H1 (cell line): ENCODE measurements around the gene EPHA6. TPM values are rescaled to one million over a fixed set of nuclear protein-coding genes. Genes with fewer than 3 reads are reported as not detected.

Experiments
- CTCF ChIA-PET: fragments of 300-600 bp; sonication (Branson Sonifier 250); formaldehyde crosslinking; loops from one replicate; lab custom pipeline; 2021; ENCODE audit not compliant: partially characterized antibody; lab: Charles Lee
- POLR2A ChIA-PET: fragments of 300-600 bp; sonication (Branson Sonifier 250); formaldehyde crosslinking; loops from one replicate; lab custom pipeline; 2021; ENCODE audit warnings: inconsistent platforms; ENCODE audit not compliant: partially characterized antibody; lab: Charles Lee
- DNase-seq, 2 experiments: peaks; one replicate each; pipeline versions ENCODE4 v3.0.0 to v3.0.0-alpha.2; 2010 to 2022; ENCODE audit warnings: low spot score in 2 of 2, low read depth in 1 of 2, mixed read lengths in 1 of 2
- FAIRE-seq: peaks from 2 replicates; lab custom pipeline; 2011; peaks lifted over from hg19 to GRCh38; lab: Jason Lieb, UNC
- H2AFZ ChIP-seq: 2 replicates; pipeline ENCODE4 v1.8.1; 2012; ENCODE audit warnings: low read length, inconsistent platforms
- H2AK5ac ChIP-seq: 2 replicates; pipeline ENCODE4 v1.6.1; 2013; ENCODE audit warnings: low read depth, low read length
- H2BK120ac ChIP-seq: replicated peaks from 2 replicates; pipeline ENCODE3; 2013; ENCODE audit warnings: low read depth, low read length, inconsistent platforms
- H2BK12ac ChIP-seq: 2 replicates; pipeline ENCODE4 v1.6.1; 2013; ENCODE audit warnings: low read depth, low read length
- H2BK15ac ChIP-seq: 2 replicates; pipeline ENCODE4 v1.6.1; 2013; ENCODE audit warnings: low read length
- H2BK20ac ChIP-seq: 2 replicates; pipeline ENCODE4 v1.6.1; 2013; ENCODE audit warnings: low read length
- H2BK5ac ChIP-seq: 2 replicates; pipeline ENCODE4 v1.6.1; 2013; ENCODE audit warnings: low read depth, low read length
- H3K14ac ChIP-seq: 2 replicates; pipeline ENCODE4 v1.6.1; 2013; ENCODE audit warnings: inconsistent platforms; ENCODE audit not compliant: insufficient read length
- H3K18ac ChIP-seq: 2 replicates; pipeline ENCODE4 v1.6.1; 2013; ENCODE audit warnings: low read length; ENCODE audit errors: extremely low read depth
- H3K23ac ChIP-seq: 2 replicates; pipeline ENCODE4 v1.6.1; 2013; ENCODE audit warnings: inconsistent platforms; ENCODE audit not compliant: insufficient read length
- H3K23me2 ChIP-seq: 2 replicates; pipeline ENCODE4 v1.6.1; 2013; ENCODE audit warnings: low read depth, low read length
- H3K27ac ChIP-seq: 2 replicates; pipeline ENCODE4 v1.6.1; 2011; ENCODE audit warnings: low read depth, low read length, inconsistent platforms
- H3K27me3 ChIP-seq, 4 experiments: replicated peaks in 1 of 4; 1 replicate in 1 of 4; 2 replicates in 3 of 4; pipeline versions ENCODE4 v1.6.1 to v1.8.1; 2011 to 2013; ENCODE audit warnings: low read length in 3 of 4, mild to moderate bottlenecking in 3 of 4, inconsistent platforms in 2 of 4, mixed read lengths in 2 of 4, moderate library complexity in 1 of 4; ENCODE audit not compliant: control insufficient read depth in 3 of 4, insufficient read depth in 3 of 4; ENCODE audit errors: extremely low read depth in 1 of 4
- H3K36me3 ChIP-seq, 4 experiments: 2 replicates each; pipeline versions ENCODE4 v1.6.1 to v1.8.1; 2011 to 2013; ENCODE audit warnings: mild to moderate bottlenecking in 4 of 4, low read length in 3 of 4, moderate library complexity in 2 of 4, control low read depth in 1 of 4, inconsistent platforms in 1 of 4; ENCODE audit not compliant: insufficient read depth in 4 of 4, control insufficient read depth in 2 of 4
- H3K4ac ChIP-seq: replicated peaks from 2 replicates; pipeline ENCODE3; 2013; ENCODE audit warnings: low read length, low read depth, mixed read lengths, inconsistent platforms; ENCODE audit not compliant: insufficient read length
- H3K4me1 ChIP-seq, 4 experiments: replicated peaks in 1 of 4; 1 replicate in 1 of 4; 2 replicates in 3 of 4; pipeline versions ENCODE4 v1.6.1 to v1.8.1; 2011 to 2013; ENCODE audit warnings: low read length in 3 of 4, inconsistent platforms in 2 of 4, mixed read lengths in 1 of 4; ENCODE audit not compliant: insufficient read depth in 4 of 4, control insufficient read depth in 3 of 4
- H3K4me2 ChIP-seq, 2 experiments: 2 replicates each; pipeline versions ENCODE4 v1.6.1 to v1.8.1; 2011 to 2013; ENCODE audit warnings: low read depth in 2 of 2, low read length in 2 of 2, control low read depth in 1 of 2, inconsistent platforms in 1 of 2, mild to moderate bottlenecking in 1 of 2; ENCODE audit not compliant: insufficient read depth in 1 of 2
- H3K4me3 ChIP-seq, 4 experiments: fragments of 200-600, 300-600 bp in 1 of 4; sonication (generic), shearing (Covaris generic), sonication (Bioruptor Twin) in 1 of 4; 2 replicates each; pipeline versions ENCODE4 v1.5.1 to v1.8.1; 2011 to 2016; ENCODE audit warnings: low read length in 4 of 4, low read depth in 3 of 4, control low read depth in 2 of 4, inconsistent platforms in 2 of 4, mild to moderate bottlenecking in 2 of 4, mixed read lengths in 1 of 4, moderate library complexity in 1 of 4; ENCODE audit not compliant: insufficient read depth in 2 of 4; ENCODE audit errors: extremely low read depth in 1 of 4
- H3K56ac ChIP-seq: replicated peaks from 2 replicates; pipeline ENCODE3; 2013; ENCODE audit warnings: low read depth, mild to moderate bottlenecking, mixed read lengths, low read length, inconsistent platforms; ENCODE audit not compliant: insufficient read length
- H3K79me1 ChIP-seq: 2 replicates; pipeline ENCODE4 v1.6.1; 2013; ENCODE audit warnings: low read depth, low read length, control low read depth
- H3K79me2 ChIP-seq, 2 experiments: 2 replicates each; pipeline versions ENCODE4 v1.6.1 to v1.8.1; 2012 to 2013; ENCODE audit warnings: low read length in 2 of 2, mild to moderate bottlenecking in 2 of 2, inconsistent platforms in 1 of 2; ENCODE audit not compliant: insufficient read depth in 2 of 2, control insufficient read depth in 1 of 2
- H3K9ac ChIP-seq, 4 experiments: replicated peaks in 1 of 4; 1 replicate in 1 of 4; 2 replicates in 3 of 4; pipeline versions ENCODE4 v1.6.1 to v1.8.1; 2011 to 2013; ENCODE audit warnings: low read depth in 3 of 4, low read length in 3 of 4, control low read depth in 2 of 4, mild to moderate bottlenecking in 2 of 4, moderate library complexity in 2 of 4, inconsistent platforms in 1 of 4; ENCODE audit errors: extremely low read depth in 1 of 4
- H3K9me3 ChIP-seq, 2 experiments: 2 replicates each; pipeline versions ENCODE4 v1.6.1 to v1.8.1; 2012 to 2013; ENCODE audit warnings: mild to moderate bottlenecking in 2 of 2, moderate library complexity in 2 of 2, control low read depth in 1 of 2, inconsistent platforms in 1 of 2, low read depth in 1 of 2, low read length in 1 of 2, mixed read lengths in 1 of 2; ENCODE audit not compliant: insufficient read depth in 2 of 2
- H4K20me1 ChIP-seq, 2 experiments: replicated peaks in 1 of 2; 2 replicates each; pipeline versions ENCODE3 to v1.8.1; 2011 to 2013; ENCODE audit warnings: inconsistent platforms in 2 of 2, low read length in 2 of 2, mild to moderate bottlenecking in 1 of 2; ENCODE audit not compliant: insufficient read depth in 2 of 2, control insufficient read depth in 1 of 2
- H4K5ac ChIP-seq: 2 replicates; pipeline ENCODE4 v1.6.1; 2013; ENCODE audit warnings: low read length, low read depth, mixed read lengths, inconsistent platforms; ENCODE audit not compliant: insufficient read length
- H4K8ac ChIP-seq: 2 replicates; pipeline ENCODE4 v1.8.0; 2013; ENCODE audit warnings: mild to moderate bottlenecking, moderate library complexity, low read length, inconsistent platforms; ENCODE audit not compliant: insufficient read depth; ENCODE audit errors: extremely low read depth
- H4K91ac ChIP-seq: replicated peaks from 2 replicates; pipeline ENCODE3; 2013; ENCODE audit warnings: low read length, mixed read lengths, inconsistent platforms; ENCODE audit not compliant: insufficient read length
- CHD1 ChIP-seq: IDR thresholded peaks from 2 replicates; pipeline ENCODE4 v1.6.1; 2012; ENCODE audit warnings: low read depth, low read length, improper control_type of control experiment
- SRF ChIP-seq: IDR thresholded peaks from 2 replicates; pipeline ENCODE4 v1.6.1; 2011; ENCODE audit warnings: mild to moderate bottlenecking, low read depth, low read length, moderate library complexity
- WGBS, 2 experiments: shearing (Covaris generic) in 1 of 2; methylation state at CpG; one replicate each; pipeline versions ENCODE4 v1.1.6 to v1.1.7; 2013 to 2015; ENCODE audit warnings: low lambda C conversion rate in 2 of 2, mixed read lengths in 2 of 2, inconsistent platforms in 1 of 2, low coverage in 1 of 2, missing lambda C conversion rate in 1 of 2; ENCODE audit not compliant: insufficient replicate concordance in 2 of 2, insufficient coverage in 1 of 2, insufficient read length in 1 of 2; ENCODE audit errors: extremely low coverage in 1 of 2, missing lambda C conversion rate in 1 of 2; 5-methylcytosine and 5-hydroxymethylcytosine counted together
- polyA plus RNA-seq, 7 experiments: library from polyadenylated mRNA; depleted of rRNA in 3 of 7; stranded (reverse) in 5 of 7; unstranded in 2 of 7; fragments of >200 nt in 5 of 7; fragments of 200-250 nt in 2 of 7; gene quantifications; 1 replicate in 5 of 7; 2 replicates in 1 of 7; 4 replicates in 1 of 7; pipeline versions ENCODE4 v1.2.1 to v1.2.3, GENCODE V29; 2011 to 2013; ENCODE audit warnings: missing spikeins in 2 of 7, mixed read lengths in 2 of 7
- total RNA-seq: library from RNA; stranded (reverse); fragmentation: NEBNext Ultra II Directional; extraction: Animal tissue kit (Norgen Biotek cat#: 25700); gene quantifications from 2 replicates; pipeline ENCODE4 v1.2.1, GENCODE V29; 2021
- TF ChIP-seq, protein P1 (sequence below): IDR thresholded peaks from 2 replicates; pipeline ENCODE4 v1.6.1; 2012; ENCODE audit warnings: low read length, inconsistent platforms

Gene EPHA6
- total and polyA plus RNA-seq, 2 of the 8 experiments (the other 6 are each of a cell fraction or from before 2014, with no cell fraction given) = 0.83 to 3.2 TPM

DNA sequence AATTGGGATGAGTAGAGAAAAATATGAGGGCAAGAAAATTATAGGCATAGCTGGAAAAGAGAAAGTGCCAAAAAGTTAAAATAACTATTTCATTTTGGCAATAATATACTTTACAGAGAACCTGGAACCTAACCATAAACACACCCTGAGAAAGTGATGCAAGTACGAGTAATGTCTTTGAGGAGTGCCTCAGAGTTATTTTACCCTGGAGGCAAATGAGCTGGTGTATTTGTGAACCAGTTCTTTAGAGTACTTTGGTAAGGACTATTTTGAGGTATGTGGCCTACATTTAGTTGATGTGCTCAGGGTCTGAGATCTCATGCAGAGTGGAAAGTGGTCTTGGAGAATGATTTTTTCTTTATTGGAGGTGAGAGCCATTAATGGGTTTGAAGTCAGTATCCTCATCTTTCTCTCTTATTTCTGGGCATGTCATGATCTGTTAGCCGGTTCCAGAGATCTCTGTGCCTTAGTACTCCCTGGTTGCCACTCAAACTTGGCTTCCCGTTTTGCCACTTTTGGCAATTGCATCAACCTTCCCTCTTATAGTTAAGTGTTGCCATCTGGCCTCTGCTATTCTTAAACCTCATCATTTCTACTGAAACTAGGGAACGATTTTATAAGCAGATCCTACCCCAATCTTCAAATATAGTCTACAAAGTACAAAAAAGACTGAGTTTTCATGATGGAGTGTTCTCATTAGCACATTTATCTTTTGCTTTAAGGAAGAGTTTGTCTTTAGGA lies 145.7 kb downstream of the EPHA6 start:
- no peaks in the 10 kb centered on the region for H4K20me1 ChIP-seq
- no peak overlapping the region for H4K8ac ChIP-seq
- no peaks in the 10 kb centered on the region for H3K4me1 ChIP-seq
- no peak overlapping the region for H2BK120ac ChIP-seq
- no peak overlapping the region for H2AK5ac ChIP-seq
- H3K9ac ChIP-seq = no peak overlapping the region
- no peak overlapping the region for H3K14ac ChIP-seq
- no peak overlapping the region for H2BK15ac ChIP-seq
- H3K4ac ChIP-seq = no peak overlapping the region
- H2BK20ac ChIP-seq = no peak overlapping the region
- no peak overlapping the region for H3K18ac ChIP-seq
- H4K91ac ChIP-seq = no peak overlapping the region
- no peak for DNase-seq
- no peak overlapping the region for H2BK12ac ChIP-seq
- POLR2A ChIA-PET = no interaction called here
- no peak overlapping the region for H3K23ac ChIP-seq
- no peak overlapping the region for H2AFZ ChIP-seq
- H3K79me1 ChIP-seq = no peaks in the 10 kb centered on the region
- no peak overlapping the region for H3K27ac ChIP-seq
- H3K4me3 ChIP-seq = no peak overlapping the region
- no peaks in the 10 kb centered on the region for H3K9me3 ChIP-seq
- H3K56ac ChIP-seq = no peak overlapping the region
- no peak overlapping the region for H4K5ac ChIP-seq
- CTCF ChIA-PET = no interaction called here
- no peak for FAIRE-seq
- no peak overlapping the region for H2BK5ac ChIP-seq
- H3K23me2 ChIP-seq = no peaks in the 10 kb centered on the region
- WGBS, 2 experiments = 91% methylated on average over 4 of the region's 4 CpGs; no CpG with 5 or more reads in 1 of the 2 experiments
- H3K36me3 ChIP-seq = no peaks in the 10 kb centered on the region
- no peak overlapping the region for H3K4me2 ChIP-seq
- H3K27me3 ChIP-seq = no peaks in the 10 kb centered on the region
- H3K79me2 ChIP-seq = no peaks in the 10 kb centered on the region
- no peak for TF ChIP-seq SRF
- TF ChIP-seq, protein P1, sequence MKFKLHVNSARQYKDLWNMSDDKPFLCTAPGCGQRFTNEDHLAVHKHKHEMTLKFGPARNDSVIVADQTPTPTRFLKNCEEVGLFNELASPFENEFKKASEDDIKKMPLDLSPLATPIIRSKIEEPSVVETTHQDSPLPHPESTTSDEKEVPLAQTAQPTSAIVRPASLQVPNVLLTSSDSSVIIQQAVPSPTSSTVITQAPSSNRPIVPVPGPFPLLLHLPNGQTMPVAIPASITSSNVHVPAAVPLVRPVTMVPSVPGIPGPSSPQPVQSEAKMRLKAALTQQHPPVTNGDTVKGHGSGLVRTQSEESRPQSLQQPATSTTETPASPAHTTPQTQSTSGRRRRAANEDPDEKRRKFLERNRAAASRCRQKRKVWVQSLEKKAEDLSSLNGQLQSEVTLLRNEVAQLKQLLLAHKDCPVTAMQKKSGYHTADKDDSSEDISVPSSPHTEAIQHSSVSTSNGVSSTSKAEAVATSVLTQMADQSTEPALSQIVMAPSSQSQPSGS = no peak
- no peak for TF ChIP-seq CHD1
